ENCODE results near the gene MAP2K6.

MAP2K6 gene

GRCh38 chr17:69414408-69415274, at the start of gene MAP2K6:
Gene MAP2K6 (plus strand): TSS chr17:69414697. CDS start chr17:69414985, 288 bp downstream.
- peak; percentile 66 for DNase-seq (ENCODE audit: low spot score)

DNA sequence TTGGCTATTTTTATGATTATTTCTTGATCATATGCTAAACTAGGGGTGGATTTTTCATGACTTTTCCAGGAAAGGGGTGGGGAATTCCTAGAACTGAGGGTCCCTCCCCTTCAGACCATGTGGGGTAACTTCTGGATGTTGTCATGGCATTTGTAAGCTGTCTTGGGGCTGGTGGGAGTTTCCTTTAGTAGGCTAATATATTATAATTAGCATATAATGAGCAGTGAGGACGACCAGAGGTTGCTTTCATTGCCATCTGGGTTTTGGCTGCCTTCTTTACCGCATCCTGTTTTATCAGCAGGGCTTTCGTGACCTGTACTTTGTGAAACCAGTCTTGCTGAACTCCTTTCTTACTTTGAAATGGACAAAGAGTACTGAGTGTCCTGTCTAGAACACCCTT, 47.2 kb upstream of the MAP2K6 start:
- DNase-seq (ENCODE audit: low spot score) = no peak

- DNase-seq (ENCODE audit: low spot score) = no peak
Observed at GRCh38 chr17:69373069-69373468, 41.4 kb upstream of the MAP2K6 start.

DNA sequence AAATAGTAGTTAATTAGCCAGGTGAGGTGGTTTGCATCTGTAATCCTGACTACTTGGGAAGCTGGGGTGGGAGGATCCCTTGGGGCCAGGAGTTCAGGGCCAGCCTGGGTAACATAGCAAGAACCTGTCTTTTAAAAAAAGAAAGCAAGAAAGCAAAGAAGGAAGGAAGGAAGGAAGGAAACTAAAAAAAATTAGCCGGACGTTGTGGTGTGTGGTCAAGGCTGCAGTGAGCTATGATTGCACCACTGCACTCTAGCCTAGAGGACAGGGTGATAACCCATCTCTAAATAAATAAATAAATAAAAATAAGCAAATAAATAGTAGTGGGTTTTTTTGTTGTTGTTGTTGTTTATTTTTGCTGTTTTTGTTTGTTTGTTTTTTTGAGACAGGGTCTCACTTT, 39.3 kb upstream of the MAP2K6 start:
- no peak for DNase-seq (ENCODE audit: low spot score)

GRCh38 chr17:69388822-69389442, 25.6 kb upstream of the MAP2K6 start:
- DNase-seq (ENCODE audit: low spot score) = no peak

- DNase-seq (ENCODE audit: low spot score) = no peak
Observed at GRCh38 chr17:69390795-69391501, 23.5 kb upstream of the MAP2K6 start.

DNA sequence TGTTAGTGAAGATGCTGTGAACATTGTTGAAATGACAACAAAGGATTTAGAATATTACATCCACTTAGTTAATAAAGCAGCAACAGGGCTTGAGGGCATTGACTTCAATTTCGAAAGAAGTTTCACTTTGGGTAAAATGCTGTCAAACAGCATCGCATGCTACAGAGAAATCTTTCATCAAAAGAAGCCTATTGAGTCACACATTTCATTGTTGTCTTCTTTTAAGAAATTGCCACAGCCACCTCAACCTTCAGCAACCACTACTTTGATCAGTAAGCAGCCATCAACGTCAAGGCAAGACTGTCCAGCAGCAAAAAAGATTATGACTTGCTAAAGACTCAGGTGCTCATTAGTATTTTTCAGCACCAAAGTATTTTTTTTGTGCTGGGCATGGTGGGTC, 13.2 kb upstream of the MAP2K6 start:
- DNase-seq (ENCODE audit: low spot score) = no peak

DNA sequence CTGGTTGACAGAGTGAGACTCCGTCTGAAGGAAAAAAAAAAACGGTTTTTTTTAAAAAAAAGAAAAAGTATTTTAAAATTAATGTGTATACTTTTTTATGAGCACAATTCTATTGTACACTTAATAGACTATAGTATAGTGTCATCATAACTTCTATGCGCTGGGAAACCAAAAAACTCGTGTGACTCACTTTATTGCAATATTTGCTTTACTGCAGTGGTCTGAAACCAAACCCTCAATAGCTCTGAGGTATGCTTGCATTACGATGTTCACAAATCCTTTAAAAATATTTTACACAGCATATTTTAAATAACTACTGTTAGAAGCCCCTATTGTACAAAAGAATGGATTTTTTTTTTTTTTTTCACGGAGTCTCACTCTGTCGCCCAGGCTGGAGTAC, 12.4 kb upstream of the MAP2K6 start:
- DNase-seq (ENCODE audit: low spot score) = peak; percentile 21

DNA sequence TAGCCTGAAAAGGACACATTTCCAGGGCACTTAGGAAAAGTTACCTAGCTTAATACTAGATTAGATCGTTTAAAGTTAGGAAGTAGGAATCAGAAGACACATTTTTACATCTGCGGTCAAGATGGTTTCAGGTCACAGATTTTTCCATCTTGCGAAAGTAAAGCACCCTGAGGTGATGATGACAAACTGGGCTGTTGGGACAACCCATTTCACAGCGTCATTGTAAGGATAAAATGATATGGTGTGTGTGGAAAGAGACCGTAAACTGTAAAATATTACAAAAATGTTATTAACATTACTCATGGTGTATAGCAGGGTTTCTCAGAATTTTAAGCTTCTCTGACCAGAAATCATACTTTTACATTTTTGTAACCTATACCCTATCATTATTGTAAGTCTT, 10.1 kb upstream of the MAP2K6 start:
- no peak for DNase-seq (ENCODE audit: low spot score)

DNA sequence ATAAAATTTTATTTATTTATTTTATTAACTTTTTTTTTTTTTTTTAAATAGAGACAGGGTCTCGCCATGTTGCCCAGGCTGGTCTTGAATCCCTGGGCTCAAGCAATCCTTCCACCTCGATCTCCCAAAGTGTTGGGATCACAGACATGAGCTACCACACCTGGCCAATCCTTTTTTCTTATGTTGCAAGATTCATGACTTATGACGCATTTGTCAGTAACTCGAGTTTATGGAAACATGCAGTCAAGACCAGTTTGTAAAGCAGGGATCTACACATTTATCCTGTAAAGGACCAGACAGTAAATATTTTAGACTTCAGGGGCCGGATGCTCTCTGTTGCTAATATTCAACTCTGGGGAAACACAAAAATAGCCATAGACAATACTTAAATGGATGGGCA, 9.4 kb upstream of the MAP2K6 start:
- no peak for DNase-seq (ENCODE audit: low spot score)

- no peak for DNase-seq (ENCODE audit: low spot score)
Observed at GRCh38 chr17:69406941-69407340, 7.6 kb upstream of the MAP2K6 start.

DNA sequence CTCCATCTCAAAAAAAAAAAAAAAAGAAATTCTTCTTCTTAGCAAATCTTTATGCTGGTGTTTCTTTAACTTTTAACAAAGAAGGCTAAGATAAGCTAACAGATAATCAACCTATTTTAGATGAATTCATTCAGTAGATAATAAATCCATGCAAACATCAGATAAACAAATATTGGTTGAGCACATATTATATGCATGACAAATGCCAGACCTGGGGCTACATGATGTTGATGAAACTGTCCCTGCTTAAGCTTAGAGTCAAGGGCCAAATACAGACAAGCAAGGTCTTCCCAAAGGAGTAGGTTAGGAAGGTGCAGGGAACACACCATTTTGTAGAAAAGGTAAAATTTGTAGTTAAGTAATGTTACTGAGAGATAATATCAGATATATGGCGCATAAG, 6.7 kb upstream of the MAP2K6 start:
- no peak for DNase-seq (ENCODE audit: low spot score)

DNA sequence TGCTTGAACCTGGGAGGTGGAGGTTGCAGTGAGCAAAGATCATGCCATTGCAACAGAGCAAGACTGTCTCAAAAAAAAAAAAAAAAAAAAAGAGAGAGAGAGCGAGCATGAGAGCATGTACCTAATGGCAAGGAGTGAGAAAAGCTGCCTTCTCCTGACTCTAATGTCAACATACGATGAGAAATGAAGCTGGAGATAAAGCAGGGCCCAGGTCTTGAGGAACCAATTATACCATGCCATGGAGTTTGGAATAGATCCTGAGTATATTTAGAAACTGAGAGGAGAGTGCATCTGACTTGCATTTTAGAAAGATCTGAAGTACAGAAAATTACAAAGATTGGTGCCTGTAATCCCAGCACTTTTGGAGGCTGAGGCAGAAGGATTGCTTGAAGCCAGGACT, 3.8 kb upstream of the MAP2K6 start:
- DNase-seq (ENCODE audit: low spot score) = no peak

- DNase-seq (ENCODE audit: low spot score) = no peak
Observed at GRCh38 chr17:69411766-69412165, 2.7 kb upstream of the MAP2K6 start.

DNA sequence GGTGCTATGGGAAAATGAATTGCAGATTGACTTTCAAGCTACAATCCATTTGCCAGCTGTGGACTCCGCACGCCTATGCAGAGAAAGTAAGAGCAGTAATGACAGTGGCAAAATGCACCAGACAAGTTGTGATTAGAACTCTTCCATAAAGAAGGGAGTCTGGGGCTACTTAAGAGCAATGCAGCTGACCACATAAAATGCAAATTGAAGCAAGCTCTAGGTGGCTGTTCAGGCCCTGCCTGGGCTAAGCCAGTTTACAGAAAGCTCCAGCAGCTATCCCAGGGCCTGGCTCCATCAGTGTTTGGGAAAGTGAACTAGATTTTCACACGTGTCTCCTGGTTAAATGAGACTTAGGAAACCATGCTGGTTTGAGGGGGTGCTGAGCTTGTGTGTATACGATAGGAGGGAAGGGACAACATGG, 2.2 kb upstream of the MAP2K6 start:
- no peak for DNase-seq (ENCODE audit: low spot score)

DNA sequence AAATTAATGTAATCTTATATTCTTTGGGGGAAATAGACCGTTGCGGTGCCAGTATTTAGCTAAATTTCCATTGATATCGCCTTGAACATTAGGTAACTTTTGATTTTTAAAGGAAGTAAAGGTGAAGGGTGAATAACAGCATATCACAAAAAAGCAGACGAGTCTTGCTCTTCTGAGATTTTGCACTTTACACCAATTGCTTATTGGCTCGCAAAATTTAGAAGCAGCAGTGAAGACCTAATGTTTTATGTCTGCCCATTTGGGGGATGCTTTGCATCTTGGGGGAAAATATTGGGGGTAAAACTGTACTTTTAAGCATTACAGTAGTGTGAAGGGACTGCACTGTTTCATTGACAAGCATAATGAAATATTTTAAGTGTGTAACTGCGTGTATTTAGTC, 934 bp downstream of the MAP2K6 start:
- no peak for DNase-seq (ENCODE audit: low spot score)

GRCh38 chr17:69417545-69418483, 3.3 kb downstream of the MAP2K6 start:
- DNase-seq (ENCODE audit: low spot score) = no peak

DNA sequence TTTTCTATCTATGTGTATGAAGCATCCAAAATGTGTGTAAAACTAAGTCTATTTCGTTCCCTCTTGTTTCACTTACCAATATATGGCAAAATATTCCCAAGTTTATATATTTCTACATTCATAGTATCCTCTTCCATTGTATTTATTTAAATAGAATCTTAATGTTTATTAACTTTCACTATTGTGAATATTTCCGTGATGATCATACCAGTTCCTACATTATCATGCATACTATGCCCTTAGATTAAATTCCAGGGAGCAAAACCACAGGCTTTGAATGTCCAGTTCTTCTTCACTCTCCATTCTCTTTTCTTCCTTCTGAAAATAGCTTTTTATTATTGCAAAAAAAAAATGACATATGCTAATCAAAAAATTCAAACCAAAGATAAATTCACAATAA, 4.0 kb downstream of the MAP2K6 start:
- no peak for DNase-seq (ENCODE audit: low spot score)

DNA sequence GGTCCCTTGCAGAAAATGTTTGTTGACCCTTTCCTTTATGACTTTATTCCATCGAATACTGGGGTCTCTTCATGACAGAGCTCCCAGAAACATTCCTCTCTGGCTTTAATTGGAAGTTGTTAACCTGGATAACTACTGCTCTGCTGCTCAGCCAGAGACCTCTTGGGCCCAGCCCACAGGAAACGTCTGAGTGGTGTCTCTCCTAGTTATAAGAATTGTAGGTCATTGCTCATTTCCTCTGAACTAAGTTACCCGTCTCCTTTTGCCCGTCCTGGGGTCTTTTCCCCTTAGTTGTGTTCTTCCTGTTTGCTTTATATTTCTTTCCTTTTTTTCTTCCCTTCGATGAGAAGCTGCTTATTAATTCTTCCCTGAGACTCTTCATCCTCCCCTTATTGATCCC, 9.0 kb downstream of the MAP2K6 start:
- DNase-seq (ENCODE audit: low spot score) = no peak

GRCh38 chr17:69424287-69425041, 10.0 kb downstream of the MAP2K6 start:
- DNase-seq (ENCODE audit: low spot score) = no peak

DNA sequence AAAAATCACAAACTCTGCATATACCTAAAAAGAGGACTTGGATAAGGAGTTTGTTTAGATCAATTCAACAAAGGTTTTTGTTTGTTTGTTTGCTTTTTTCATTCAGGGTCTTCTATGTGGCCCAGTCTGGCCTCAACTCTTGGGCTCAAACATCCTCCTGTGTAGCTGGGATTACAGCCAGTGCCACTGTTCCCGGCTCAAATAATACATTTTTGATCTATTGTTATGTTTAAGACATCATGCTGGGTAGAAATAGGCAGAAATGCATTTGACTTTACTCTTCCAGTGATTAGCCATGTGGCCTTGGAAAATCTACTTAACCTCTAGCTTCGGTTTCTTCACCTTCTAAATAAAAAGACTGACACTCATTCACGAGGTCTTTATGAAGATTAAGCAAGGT, 11.5 kb downstream of the MAP2K6 start:
- no peak for DNase-seq (ENCODE audit: low spot score)

Measured in SW480 (cell line).